ENCODE results near the gene FMNL2. TPM values are rescaled to one million over a fixed set of nuclear protein-coding genes. Genes with fewer than 3 reads are reported as not detected.

The FMNL2 gene
- 10 to 100 TPM; 25.8 to 100.0 (median 54.3) TPM for total RNA-seq
- polyA plus RNA-seq, result 10 to 100 TPM in 1 of 3 donors, 1 to 10 TPM in 2; 7.8 to 12.3 (median 8.8) TPM
- long read RNA-seq, donor 1, result 0 reads
- long read RNA-seq, donor 2, full-length matches to known transcripts, result 2 of 39 reads
- long read RNA-seq, donor 2, partial matches to known transcripts, result 32 of 39 reads
- long read RNA-seq, donor 2, other reads (novel, unspliced or antisense), result 5 of 39 reads
- long read RNA-seq, donor 3, result 0 reads
- long read RNA-seq, donor 4, result 0 reads
- long read RNA-seq, donor 5, result 0 reads
- long read RNA-seq, donor 6, result 0 reads
- long read RNA-seq, donor 7, partial matches to known transcripts, result 20 of 20 reads
- long read RNA-seq, donor 7, other reads (novel, unspliced or antisense), result 0 of 20 reads
- long read RNA-seq, donor 8, result 0 reads
- long read RNA-seq, donor 9, result 0 reads
- long read RNA-seq, donor 10, result 0 reads

- DNase-seq, result peak; percentile 87 to 95
- WGBS, 5 donors, result 0 to 1% (median 1%) methylated on average over 12 to 85 of the region's 85 CpGs
- Histone ChIP-seq H3K27ac (peak within 1 kb of the TSS; percentile 81 to 92 (median 88)), H3K27me3 (peaks cover 0 to 12% (median 0%) of the 10 kb centered on the region in 3 donors), H3K4me3 (peak within 1 kb of the TSS; percentile 82 to 90 (median 88)), H3K4me1 (peaks cover 11 to 53% (median 24%) of the 10 kb centered on the region in 4 donors), H3K9me3 (no peaks in the 10 kb centered on the region), H3K36me3 (no peaks in the 10 kb centered on the region)
- intact Hi-C loops (cut with DNase I; ENCODE audit: low total_unique reads), result loop anchor here (10.0 kb wide), 1 partner anchor 290 kb away; no protein-coding TSS in a partner anchor
- TF ChIP-seq POLR2A (IDR thresholded peaks at IDR 0.05), result peak in 1 of 4 donors; percentile 26
- TF ChIP-seq, protein P1, sequence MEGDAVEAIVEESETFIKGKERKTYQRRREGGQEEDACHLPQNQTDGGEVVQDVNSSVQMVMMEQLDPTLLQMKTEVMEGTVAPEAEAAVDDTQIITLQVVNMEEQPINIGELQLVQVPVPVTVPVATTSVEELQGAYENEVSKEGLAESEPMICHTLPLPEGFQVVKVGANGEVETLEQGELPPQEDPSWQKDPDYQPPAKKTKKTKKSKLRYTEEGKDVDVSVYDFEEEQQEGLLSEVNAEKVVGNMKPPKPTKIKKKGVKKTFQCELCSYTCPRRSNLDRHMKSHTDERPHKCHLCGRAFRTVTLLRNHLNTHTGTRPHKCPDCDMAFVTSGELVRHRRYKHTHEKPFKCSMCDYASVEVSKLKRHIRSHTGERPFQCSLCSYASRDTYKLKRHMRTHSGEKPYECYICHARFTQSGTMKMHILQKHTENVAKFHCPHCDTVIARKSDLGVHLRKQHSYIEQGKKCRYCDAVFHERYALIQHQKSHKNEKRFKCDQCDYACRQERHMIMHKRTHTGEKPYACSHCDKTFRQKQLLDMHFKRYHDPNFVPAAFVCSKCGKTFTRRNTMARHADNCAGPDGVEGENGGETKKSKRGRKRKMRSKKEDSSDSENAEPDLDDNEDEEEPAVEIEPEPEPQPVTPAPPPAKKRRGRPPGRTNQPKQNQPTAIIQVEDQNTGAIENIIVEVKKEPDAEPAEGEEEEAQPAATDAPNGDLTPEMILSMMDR (IDR thresholded peaks at IDR 0.05), result no peak
- TF ChIP-seq POLR2AphosphoS5 (IDR thresholded peaks at IDR 0.05), result peak in 2 of 3 donors; percentile 31 to 78
Measured at GRCh38 chr2:152335016-152335725, at the start of gene FMNL2. FMNL2 (plus strand) TSS chr2:152335174.

DNA sequence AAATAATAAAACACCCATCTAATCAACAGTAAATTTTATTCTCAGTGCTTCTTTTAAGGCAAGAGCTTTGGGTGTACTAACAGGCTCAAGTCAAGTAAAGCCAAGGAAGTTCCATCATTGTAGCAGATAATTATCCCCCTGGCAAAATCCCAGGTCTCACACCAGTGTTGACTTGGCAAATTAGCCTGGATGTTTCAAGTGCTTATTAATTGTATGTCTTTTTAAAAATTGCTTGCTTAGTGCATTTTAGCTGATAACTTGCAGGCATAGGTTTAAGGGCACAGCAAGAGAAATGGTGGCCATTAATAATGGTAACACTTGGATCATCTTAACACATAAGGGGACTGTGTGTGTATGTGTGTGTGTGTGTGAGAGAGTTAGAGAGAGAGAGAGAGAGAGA is 42.0 kb upstream of the FMNL2 start:
- TF ChIP-seq, protein P1 (IDR thresholded peaks at IDR 0.05), result no peak
- TF ChIP-seq POLR2AphosphoS5 (IDR thresholded peaks at IDR 0.05) (no peak), POLR2A (IDR thresholded peaks at IDR 0.05) (no peak), EP300 (IDR thresholded peaks at IDR 0.05) (no peak)
- H3K27ac ChIP-seq, result no peak overlapping the region
- intact Hi-C loops (cut with DNase I; ENCODE audit: low total_unique reads), result no loop called here

GRCh38 chr2:152297715-152298114 is 37.3 kb upstream of the FMNL2 start:
- no peaks in the 10 kb centered on the region for H3K36me3 ChIP-seq
- no peak overlapping the region for H3K4me3 ChIP-seq

More for the DNA sequence above, 42.0 kb upstream of the FMNL2 start:
- H3K27me3 ChIP-seq, result no peaks in the 10 kb centered on the region
- H3K9me3 ChIP-seq, result no peaks in the 10 kb centered on the region
- no peak overlapping the region for H3K4me3 ChIP-seq
- H3K36me3 ChIP-seq, result no peaks in the 10 kb centered on the region
- no peak for DNase-seq
- H3K4me1 ChIP-seq, result no peaks in the 10 kb centered on the region

GRCh38 chr2:152298754-152299153 is 36.2 kb upstream of the FMNL2 start:
- intact Hi-C loops (cut with DNase I; ENCODE audit: low total_unique reads), result no loop called here
- 48 to 71% (median 58%) methylated on average over 1 of the region's 1 CpG for WGBS, 5 donors
- TF ChIP-seq EP300 (IDR thresholded peaks at IDR 0.05) (no peak), POLR2A (IDR thresholded peaks at IDR 0.05) (no peak), POLR2AphosphoS5 (IDR thresholded peaks at IDR 0.05) (no peak)
- TF ChIP-seq, protein P1 (IDR thresholded peaks at IDR 0.05), result no peak

More at GRCh38 chr2:152297715-152298114, 37.3 kb upstream of the FMNL2 start:
- no peak for DNase-seq
- WGBS, 5 donors, result 94 to 100% (median 97%) methylated on average over 2 of the region's 2 CpGs
- intact Hi-C loops (cut with DNase I; ENCODE audit: low total_unique reads), result no loop called here
- TF ChIP-seq POLR2A (IDR thresholded peaks at IDR 0.05), result no peak
- TF ChIP-seq EP300 (IDR thresholded peaks at IDR 0.05), result no peak
- TF ChIP-seq POLR2AphosphoS5 (IDR thresholded peaks at IDR 0.05), result no peak
- TF ChIP-seq, protein P1 (IDR thresholded peaks at IDR 0.05), result no peak
- Histone ChIP-seq H3K27ac (no peak overlapping the region), H3K9me3 (no peaks in the 10 kb centered on the region), H3K4me1 (no peaks in the 10 kb centered on the region), H3K27me3 (no peaks in the 10 kb centered on the region)

More at GRCh38 chr2:152298754-152299153, 36.2 kb upstream of the FMNL2 start:
- Histone ChIP-seq H3K9me3 (no peaks in the 10 kb centered on the region), H3K4me1 (no peaks in the 10 kb centered on the region), H3K4me3 (no peak overlapping the region), H3K27me3 (no peaks in the 10 kb centered on the region), H3K36me3 (no peaks in the 10 kb centered on the region), H3K27ac (no peak overlapping the region)
- DNase-seq, result no peak

Data from stomach (tissue), 19 donors.